PC-9 (cell line): Measurements from ENCODE around the gene B4GALNT1. TPM values are rescaled to one million over a fixed set of nuclear protein-coding genes. Genes with fewer than 3 reads are reported as not detected.

Experiments used
- BruUV-seq: library from RNA; stranded (reverse); fragments of 400-500 nt; replicated peaks from 2 replicates; lab custom pipeline; 2021; lab: Mats Ljungman, UMichigan
- CTCF ChIA-PET: fragments of 300-600 bp; sonication (Branson Sonifier 250); formaldehyde crosslinking; loops from one replicate; lab custom pipeline; 2022; ENCODE audit warnings: antibody characterized with exemption; lab: Charles Lee
- POLR2A ChIA-PET: fragments of 300-600 bp; sonication (Branson Sonifier 250); formaldehyde crosslinking; loops from one replicate; lab custom pipeline; 2022; ENCODE audit warnings: antibody characterized with exemption; ENCODE audit not compliant: unreplicated experiment; lab: Charles Lee
- DNase-seq, 2 experiments: peaks; one replicate each; pipeline versions ENCODE4 v3.0.0 to v3.0.0-alpha.2; 2015 to 2022; ENCODE audit warnings: mixed read lengths in 1 of 2
- H2AFZ ChIP-seq: fragments of 200-600 bp; sonication (generic); 2 replicates; pipeline ENCODE4 v1.8.1; 2017; ENCODE audit warnings: antibody characterized with exemption
- H3F3A ChIP-seq: fragments of 200-600 bp; sonication (generic); 2 replicates; pipeline ENCODE4 v1.8.1; 2017; ENCODE audit warnings: antibody characterized with exemption, mild to moderate bottlenecking, low read depth; ENCODE audit not compliant: insufficient read depth
- H3K27ac ChIP-seq: fragments of 200-600 bp; sonication (generic); 2 replicates; pipeline ENCODE4 v1.6.1; 2016; ENCODE audit warnings: mixed run types
- H3K27me3 ChIP-seq: fragments of 200-600 bp; sonication (generic); 2 replicates; pipeline ENCODE4 v1.6.1; 2016; ENCODE audit warnings: low read depth, mixed run types; ENCODE audit not compliant: insufficient read depth
- H3K36me3 ChIP-seq: fragments of 200-600 bp; sonication (generic); 2 replicates; pipeline ENCODE4 v1.6.1; 2016; ENCODE audit warnings: low read depth, mixed run types
- H3K4me1 ChIP-seq: fragments of 200-600 bp; sonication (generic); replicated peaks from 2 replicates; pipeline ENCODE4 v1.6.1; 2016; ENCODE audit warnings: mixed run types; ENCODE audit not compliant: insufficient read depth
- H3K4me2 ChIP-seq: fragments of 200-600 bp; sonication (generic); 2 replicates; pipeline ENCODE4 v1.6.1; 2017; ENCODE audit warnings: mixed run types
- H3K4me3 ChIP-seq: fragments of 200-600 bp; sonication (generic); 2 replicates; pipeline ENCODE4 v1.6.1; 2016; ENCODE audit warnings: mixed run types
- H3K79me2 ChIP-seq: fragments of 200-600 bp; sonication (generic); 2 replicates; pipeline ENCODE4 v1.6.1; 2017; ENCODE audit warnings: low read depth, mixed run types
- H3K9me2 ChIP-seq: fragments of 200-600 bp; sonication (generic); 2 replicates; pipeline ENCODE4 v1.8.1; 2017; ENCODE audit warnings: mild to moderate bottlenecking; ENCODE audit not compliant: insufficient read depth
- H3K9me3 ChIP-seq: fragments of 200-600 bp; sonication (generic); 2 replicates; pipeline ENCODE4 v1.8.1; 2016; ENCODE audit warnings: low read depth; ENCODE audit not compliant: insufficient read depth
- H4K20me1 ChIP-seq: fragments of 200-600 bp; sonication (generic); 2 replicates; pipeline ENCODE4 v1.8.1; 2017; ENCODE audit not compliant: insufficient read depth
- EZH2 ChIP-seq: fragments of 200-600 bp; sonication (generic); IDR thresholded peaks from 2 replicates; pipeline ENCODE4 v1.8.0; 2017; ENCODE audit warnings: antibody characterized with exemption, low read depth
- intact Hi-C: fragments of 100-400 bp; cut with micrococcal nuclease; formaldehyde crosslinking; loops from one replicate; pipeline ENCODE4 v1.10.0; 2022; ENCODE audit not compliant: unreplicated experiment
- total RNA-seq: library from RNA; stranded (reverse); gene quantifications from 2 replicates; pipeline ENCODE4 v1.2.3, GENCODE V29; 2021
- TF ChIP-seq, protein P1 (sequence below): fragments of 200-600 bp; sonication (generic); conservative IDR thresholded peaks from 2 replicates; pipeline ENCODE4 v1.6.1; 2017; ENCODE audit warnings: mixed run types, antibody characterized with exemption, mild to moderate bottlenecking, moderate library complexity

The B4GALNT1 gene
- total RNA-seq, 1 experiment from 2014 or later, result 15.0 TPM

DNA sequence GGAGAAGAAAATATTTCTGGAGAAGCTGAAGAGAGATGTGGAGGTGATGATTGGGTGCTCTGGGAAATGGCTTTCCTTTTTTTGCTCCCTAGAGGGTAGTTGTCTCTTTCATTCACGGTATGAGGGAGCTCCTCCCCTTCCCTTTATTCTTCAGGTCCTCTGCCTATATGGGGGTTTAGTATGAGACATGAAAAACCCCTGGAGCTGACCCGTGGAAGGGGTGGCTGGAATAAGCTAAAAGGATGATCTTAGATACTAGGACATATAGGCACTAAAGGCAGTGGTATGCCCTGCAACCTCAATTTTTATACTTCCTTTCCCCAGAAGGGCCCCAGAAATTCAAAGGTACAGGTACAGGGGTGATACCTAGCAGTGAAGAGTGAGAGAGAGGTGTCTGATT lies 32.6 kb downstream of the B4GALNT1 start:
- no TSS peak for BruUV-seq
- H3K36me3 ChIP-seq, result peaks cover 13% of the 10 kb centered on the region; the same call in 1 of the 2 replicates
- H2AFZ ChIP-seq, result no peak overlapping the region
- intact Hi-C loops, result no loop called here
- no peak overlapping the region for H3K27ac ChIP-seq
- H3K79me2 ChIP-seq, result no peaks in the 10 kb centered on the region
- no peak for TF ChIP-seq EZH2
- TF ChIP-seq, protein P1, sequence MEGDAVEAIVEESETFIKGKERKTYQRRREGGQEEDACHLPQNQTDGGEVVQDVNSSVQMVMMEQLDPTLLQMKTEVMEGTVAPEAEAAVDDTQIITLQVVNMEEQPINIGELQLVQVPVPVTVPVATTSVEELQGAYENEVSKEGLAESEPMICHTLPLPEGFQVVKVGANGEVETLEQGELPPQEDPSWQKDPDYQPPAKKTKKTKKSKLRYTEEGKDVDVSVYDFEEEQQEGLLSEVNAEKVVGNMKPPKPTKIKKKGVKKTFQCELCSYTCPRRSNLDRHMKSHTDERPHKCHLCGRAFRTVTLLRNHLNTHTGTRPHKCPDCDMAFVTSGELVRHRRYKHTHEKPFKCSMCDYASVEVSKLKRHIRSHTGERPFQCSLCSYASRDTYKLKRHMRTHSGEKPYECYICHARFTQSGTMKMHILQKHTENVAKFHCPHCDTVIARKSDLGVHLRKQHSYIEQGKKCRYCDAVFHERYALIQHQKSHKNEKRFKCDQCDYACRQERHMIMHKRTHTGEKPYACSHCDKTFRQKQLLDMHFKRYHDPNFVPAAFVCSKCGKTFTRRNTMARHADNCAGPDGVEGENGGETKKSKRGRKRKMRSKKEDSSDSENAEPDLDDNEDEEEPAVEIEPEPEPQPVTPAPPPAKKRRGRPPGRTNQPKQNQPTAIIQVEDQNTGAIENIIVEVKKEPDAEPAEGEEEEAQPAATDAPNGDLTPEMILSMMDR, result no peak
- peaks cover 8% of the 10 kb centered on the region; the same call in 1 of the 2 replicates for H3F3A ChIP-seq
- no peaks in the 10 kb centered on the region for H3K9me2 ChIP-seq
- no peak overlapping the region for H3K4me2 ChIP-seq
- peaks cover 3% of the 10 kb centered on the region; the same call in 1 of the 2 replicates for H3K27me3 ChIP-seq
- POLR2A ChIA-PET, result no interaction called here
- no peak overlapping the region for H3K4me3 ChIP-seq
- H3K4me1 ChIP-seq, result no peaks in the 10 kb centered on the region
- CTCF ChIA-PET, result no interaction called here
- DNase-seq, result no peak
- no peaks in the 10 kb centered on the region for H3K9me3 ChIP-seq
- no peaks in the 10 kb centered on the region for H4K20me1 ChIP-seq

DNA sequence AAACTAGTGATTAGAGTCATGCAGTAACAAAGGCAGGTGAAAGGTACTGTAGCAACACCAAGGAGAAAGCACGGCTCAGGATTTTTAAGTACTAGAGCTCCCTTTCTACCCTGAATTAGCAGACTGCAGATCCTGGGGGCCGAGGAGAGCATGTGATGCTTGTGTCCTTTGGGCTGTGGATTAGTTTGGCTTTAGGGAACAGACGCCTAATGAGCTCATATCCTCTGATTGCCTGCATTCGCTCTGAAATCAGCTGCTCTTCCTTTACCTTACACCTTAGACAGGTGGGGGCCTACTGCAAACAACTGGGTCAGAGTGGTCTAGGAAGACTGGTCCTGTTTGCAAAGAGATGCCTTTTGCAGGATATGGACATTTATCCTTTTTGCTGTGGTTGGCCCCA lies 39.8 kb downstream of the B4GALNT1 start:
- TF ChIP-seq EZH2, result no peak
- TF ChIP-seq, protein P1, result no peak
- Histone ChIP-seq H3K4me3 (no peak overlapping the region), H3K9me3 (no peaks in the 10 kb centered on the region), H3K4me2 (peak overlapping the region; percentile 95), H4K20me1 (no peaks in the 10 kb centered on the region), H3K27me3 (peaks cover 3% of the 10 kb centered on the region; the same call in 1 of the 2 replicates), H3K79me2 (peaks cover 23% of the 10 kb centered on the region), H3F3A (no peaks in the 10 kb centered on the region), H2AFZ (no peak overlapping the region), H3K4me1 (peaks cover 15% of the 10 kb centered on the region), H3K27ac (no peak overlapping the region), H3K9me2 (no peaks in the 10 kb centered on the region), H3K36me3 (peaks cover 18% of the 10 kb centered on the region)
- intact Hi-C loops, result loop anchor here (10.0 kb wide), 1 partner anchor 132 kb away; no protein-coding TSS in a partner anchor
- no TSS peak for BruUV-seq
- CTCF ChIA-PET, result interaction anchor here (0.6 to 0.7 kb wide), 2 partner anchors 199 to 317 kb away, joined by 3 to 6 read pairs; no protein-coding TSS in a partner anchor
- POLR2A ChIA-PET, result interaction anchor here (0.6 kb wide), 1 partner anchor 466 kb away, joined by 6 read pairs; no protein-coding TSS in a partner anchor
- DNase-seq, result no peak

DNA sequence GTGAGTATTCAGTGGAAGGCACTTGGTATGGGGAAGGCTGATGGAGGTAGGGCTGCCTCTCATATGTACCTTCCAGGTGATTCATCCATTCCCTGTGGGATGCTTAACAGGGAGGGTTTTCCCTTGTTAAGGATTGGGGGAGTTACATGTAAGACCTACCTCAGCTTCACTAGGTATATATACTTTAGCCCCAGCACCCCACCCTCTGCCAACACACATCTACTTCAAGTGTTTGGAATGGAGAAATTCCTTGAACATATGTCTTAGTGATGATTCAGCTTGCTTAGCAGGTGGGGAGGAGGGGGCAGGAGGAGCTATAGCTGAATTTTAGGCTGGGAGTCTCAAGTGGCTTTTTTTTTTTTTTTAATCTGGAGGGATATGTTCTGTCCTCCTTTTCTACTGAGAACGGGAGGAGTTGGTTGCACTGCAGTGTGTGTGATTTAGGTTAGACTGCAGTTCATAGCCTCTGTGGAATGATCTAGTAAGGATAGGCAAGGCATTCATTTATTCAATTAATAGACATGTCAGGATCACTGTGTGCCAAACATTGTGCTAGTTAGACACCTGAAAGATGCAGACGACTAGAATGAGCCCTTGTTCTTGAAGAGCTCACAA lies 40.3 kb downstream of the B4GALNT1 start:
- Histone ChIP-seq H3K9me3 (no peaks in the 10 kb centered on the region), H4K20me1 (no peaks in the 10 kb centered on the region), H3K4me3 (peak overlapping the region; percentile 97; the same call in 1 of the 2 replicates), H2AFZ (no peak overlapping the region), H3K27ac (no peak overlapping the region), H3K4me2 (peak overlapping the region; percentile 95), H3K4me1 (peaks cover 15% of the 10 kb centered on the region), H3K9me2 (no peaks in the 10 kb centered on the region), H3F3A (no peaks in the 10 kb centered on the region), H3K27me3 (peaks cover 8% of the 10 kb centered on the region; the same call in 1 of the 2 replicates), H3K79me2 (peaks cover 23% of the 10 kb centered on the region), H3K36me3 (peaks cover 18% of the 10 kb centered on the region)
- no TSS peak for BruUV-seq
- DNase-seq, result no peak
- no peak for TF ChIP-seq EZH2
- TF ChIP-seq, protein P1, result no peak
- CTCF ChIA-PET, result interaction anchor here (0.7 kb wide), 1 partner anchor 316 kb away, joined by 3 read pairs; no protein-coding TSS in a partner anchor
- POLR2A ChIA-PET, result no interaction called here
- intact Hi-C loops, result loop anchor here (10.0 kb wide), 1 partner anchor 132 kb away; no protein-coding TSS in a partner anchor
